PC-9 (cell line): ENCODE measurements around the gene COTL1. TPM values are rescaled to one million over a fixed set of nuclear protein-coding genes. Genes with fewer than 3 reads are reported as not detected.

Source experiments
- BruUV-seq: library from RNA; stranded (reverse); fragments of 400-500 nt; replicated peaks from 2 replicates; lab custom pipeline; 2021; lab: Mats Ljungman, UMichigan
- CTCF ChIA-PET: fragments of 300-600 bp; sonication (Branson Sonifier 250); formaldehyde crosslinking; loops from one replicate; lab custom pipeline; 2022; ENCODE audit warnings: antibody characterized with exemption; lab: Charles Lee
- POLR2A ChIA-PET: fragments of 300-600 bp; sonication (Branson Sonifier 250); formaldehyde crosslinking; loops from one replicate; lab custom pipeline; 2022; ENCODE audit warnings: antibody characterized with exemption; ENCODE audit not compliant: unreplicated experiment; lab: Charles Lee
- DNase-seq, 2 experiments: peaks; one replicate each; pipeline versions ENCODE4 v3.0.0 to v3.0.0-alpha.2; 2015 to 2022; ENCODE audit warnings: mixed read lengths in 1 of 2
- H2AFZ ChIP-seq: fragments of 200-600 bp; sonication (generic); 2 replicates; pipeline ENCODE4 v1.8.1; 2017; ENCODE audit warnings: antibody characterized with exemption
- H3F3A ChIP-seq: fragments of 200-600 bp; sonication (generic); 2 replicates; pipeline ENCODE4 v1.8.1; 2017; ENCODE audit warnings: antibody characterized with exemption, mild to moderate bottlenecking, low read depth; ENCODE audit not compliant: insufficient read depth
- H3K27ac ChIP-seq: fragments of 200-600 bp; sonication (generic); 2 replicates; pipeline ENCODE4 v1.6.1; 2016; ENCODE audit warnings: mixed run types
- H3K27me3 ChIP-seq: fragments of 200-600 bp; sonication (generic); 2 replicates; pipeline ENCODE4 v1.6.1; 2016; ENCODE audit warnings: low read depth, mixed run types; ENCODE audit not compliant: insufficient read depth
- H3K36me3 ChIP-seq: fragments of 200-600 bp; sonication (generic); 2 replicates; pipeline ENCODE4 v1.6.1; 2016; ENCODE audit warnings: low read depth, mixed run types
- H3K4me1 ChIP-seq: fragments of 200-600 bp; sonication (generic); replicated peaks from 2 replicates; pipeline ENCODE4 v1.6.1; 2016; ENCODE audit warnings: mixed run types; ENCODE audit not compliant: insufficient read depth
- H3K4me2 ChIP-seq: fragments of 200-600 bp; sonication (generic); 2 replicates; pipeline ENCODE4 v1.6.1; 2017; ENCODE audit warnings: mixed run types
- H3K4me3 ChIP-seq: fragments of 200-600 bp; sonication (generic); 2 replicates; pipeline ENCODE4 v1.6.1; 2016; ENCODE audit warnings: mixed run types
- H3K79me2 ChIP-seq: fragments of 200-600 bp; sonication (generic); 2 replicates; pipeline ENCODE4 v1.6.1; 2017; ENCODE audit warnings: low read depth, mixed run types
- H3K9me2 ChIP-seq: fragments of 200-600 bp; sonication (generic); 2 replicates; pipeline ENCODE4 v1.8.1; 2017; ENCODE audit warnings: mild to moderate bottlenecking; ENCODE audit not compliant: insufficient read depth
- H3K9me3 ChIP-seq: fragments of 200-600 bp; sonication (generic); 2 replicates; pipeline ENCODE4 v1.8.1; 2016; ENCODE audit warnings: low read depth; ENCODE audit not compliant: insufficient read depth
- H4K20me1 ChIP-seq: fragments of 200-600 bp; sonication (generic); 2 replicates; pipeline ENCODE4 v1.8.1; 2017; ENCODE audit not compliant: insufficient read depth
- CTCF ChIP-seq: fragments of 200-600 bp; sonication (generic); conservative IDR thresholded peaks from 2 replicates; pipeline ENCODE4 v1.6.1; 2017; ENCODE audit warnings: mixed run types, antibody characterized with exemption, mild to moderate bottlenecking, moderate library complexity
- EZH2 ChIP-seq: fragments of 200-600 bp; sonication (generic); IDR thresholded peaks from 2 replicates; pipeline ENCODE4 v1.8.0; 2017; ENCODE audit warnings: antibody characterized with exemption, low read depth
- intact Hi-C: fragments of 100-400 bp; cut with micrococcal nuclease; formaldehyde crosslinking; loops from one replicate; pipeline ENCODE4 v1.10.0; 2022; ENCODE audit not compliant: unreplicated experiment
- total RNA-seq: library from RNA; stranded (reverse); gene quantifications from 2 replicates; pipeline ENCODE4 v1.2.3, GENCODE V29; 2021

COTL1 gene
- total RNA-seq, 1 experiment from 2014 or later: 512 TPM

DNA sequence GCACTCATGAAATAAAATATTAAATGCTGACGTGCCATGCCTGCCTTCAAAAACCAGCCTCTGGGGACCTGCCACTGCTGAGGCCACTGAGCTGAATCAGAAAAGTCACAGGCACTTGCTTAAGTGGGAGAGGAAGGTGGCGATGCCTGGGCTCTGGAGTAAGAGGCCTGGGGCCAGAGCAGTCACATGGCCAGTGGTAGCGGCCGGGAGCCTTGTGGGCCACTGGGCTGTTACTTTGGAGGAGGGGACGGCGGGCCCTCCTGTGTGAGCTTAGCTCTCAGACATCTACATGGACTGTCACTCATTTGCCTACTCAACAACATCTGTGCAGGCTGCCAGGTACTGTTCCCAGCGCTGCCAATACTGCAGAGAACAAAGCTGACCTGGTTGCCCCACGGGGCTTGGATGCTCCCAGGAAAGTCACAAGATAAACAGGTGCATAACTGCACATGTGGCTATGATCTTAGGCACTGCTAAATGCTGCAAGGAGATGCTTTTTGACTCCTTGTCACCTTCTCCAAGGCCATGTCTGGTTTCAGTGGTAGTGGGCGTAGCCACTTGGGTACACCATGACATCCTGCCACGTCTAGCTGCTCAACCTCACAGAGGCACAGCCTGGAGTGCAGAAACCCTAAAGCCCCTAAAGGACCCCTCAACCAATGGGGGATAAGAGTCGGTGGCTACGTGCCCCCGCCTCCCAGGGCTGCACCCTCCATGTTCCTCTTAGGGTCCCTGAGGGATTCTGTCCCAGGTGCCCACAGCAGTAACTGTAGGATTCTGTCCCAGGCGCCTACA, 11.6 kb downstream of the COTL1 start:
- peaks cover 16% of the 10 kb centered on the region; the same call in 1 of the 2 replicates for H3K4me1 ChIP-seq

GRCh38 chr16:84605339-84605848, 12.5 kb downstream of the COTL1 start:
- no peaks in the 10 kb centered on the region for H3K9me2 ChIP-seq
- no TSS peak for BruUV-seq
- H3K27me3 ChIP-seq: no peaks in the 10 kb centered on the region
- H3K27ac ChIP-seq: no peak overlapping the region
- no peak overlapping the region for H3K4me2 ChIP-seq
- intact Hi-C loops: no loop called here
- DNase-seq: no peak
- peaks cover 44% of the 10 kb centered on the region; the same call in 1 of the 2 replicates for H3F3A ChIP-seq
- H3K9me3 ChIP-seq: no peaks in the 10 kb centered on the region
- peaks cover 95% of the 10 kb centered on the region for H3K79me2 ChIP-seq
- H3K4me3 ChIP-seq: no peak overlapping the region
- TF ChIP-seq CTCF: no peak
- no peak for TF ChIP-seq EZH2
- no peak overlapping the region for H2AFZ ChIP-seq
- POLR2A ChIA-PET: no interaction called here
- peaks cover 7% of the 10 kb centered on the region; the same call in 1 of the 2 replicates for H3K36me3 ChIP-seq
- peaks cover 16% of the 10 kb centered on the region; the same call in 1 of the 2 replicates for H3K4me1 ChIP-seq
- CTCF ChIA-PET: interaction anchor here (0.6 kb wide), 1 partner anchor 141 kb away, joined by 4 read pairs; no protein-coding TSS in a partner anchor
- peaks cover 94% of the 10 kb centered on the region for H4K20me1 ChIP-seq

More for the DNA sequence above, 11.6 kb downstream of the COTL1 start:
- peaks cover 46% of the 10 kb centered on the region; the same call in 1 of the 2 replicates for H3F3A ChIP-seq
- H3K36me3 ChIP-seq: peaks cover 6% of the 10 kb centered on the region
- no peaks in the 10 kb centered on the region for H3K27me3 ChIP-seq
- H4K20me1 ChIP-seq: peaks cover 94% of the 10 kb centered on the region
- H3K4me2 ChIP-seq: no peak overlapping the region
- H3K27ac ChIP-seq: no peak overlapping the region
- no peak overlapping the region for H3K4me3 ChIP-seq
- BruUV-seq: no TSS peak
- no peaks in the 10 kb centered on the region for H3K9me2 ChIP-seq
- no peak overlapping the region for H2AFZ ChIP-seq
- POLR2A ChIA-PET: no interaction called here
- TF ChIP-seq EZH2 (no peak), CTCF (no peak)
- no peaks in the 10 kb centered on the region for H3K9me3 ChIP-seq
- no peak for DNase-seq
- H3K79me2 ChIP-seq: peaks cover 95% of the 10 kb centered on the region
- intact Hi-C loops: no loop called here
- CTCF ChIA-PET: interaction anchor here (0.5 to 0.6 kb wide), 2 partner anchors 96 to 141 kb away, joined by 4 to 10 read pairs; no protein-coding TSS in a partner anchor

DNA sequence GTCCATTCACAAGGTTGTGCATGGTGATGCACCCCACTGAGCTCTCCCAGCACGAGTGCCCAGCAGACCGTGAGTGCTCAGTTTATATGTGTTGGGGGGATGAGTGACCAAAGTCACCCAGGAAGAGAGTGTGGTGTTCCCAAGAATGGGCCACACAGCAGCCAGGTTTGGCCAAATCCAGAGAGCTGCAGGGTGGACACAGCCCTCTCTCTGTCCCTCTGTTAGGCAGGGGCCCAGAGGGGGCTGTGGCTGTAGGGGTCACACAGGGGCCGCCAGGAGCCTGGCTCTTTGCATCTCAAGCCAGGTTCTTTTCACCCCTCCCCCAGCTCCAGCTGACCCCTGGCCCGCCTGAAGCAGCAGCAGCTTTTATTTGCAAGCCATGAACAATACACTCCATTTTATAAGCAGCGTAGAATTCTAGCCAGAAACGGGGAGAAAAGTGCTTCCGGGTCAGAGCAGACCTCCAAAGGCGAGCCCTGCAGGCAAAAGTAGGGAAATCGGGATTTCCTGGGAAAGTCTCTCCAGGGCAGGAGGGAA, 13.3 kb downstream of the COTL1 start:
- ChIA-PET POLR2A (no interaction called here), CTCF (no interaction called here)
- TF ChIP-seq CTCF: no peak
- no peak for TF ChIP-seq EZH2
- H3F3A ChIP-seq: peaks cover 36% of the 10 kb centered on the region; the same call in 1 of the 2 replicates
- no peak overlapping the region for H2AFZ ChIP-seq
- H3K79me2 ChIP-seq: peaks cover 95% of the 10 kb centered on the region
- H3K4me1 ChIP-seq: peaks cover 16% of the 10 kb centered on the region; the same call in 1 of the 2 replicates
- no peak overlapping the region for H3K4me2 ChIP-seq
- H4K20me1 ChIP-seq: peaks cover 93% of the 10 kb centered on the region
- no peaks in the 10 kb centered on the region for H3K9me2 ChIP-seq
- H3K9me3 ChIP-seq: no peaks in the 10 kb centered on the region
- H3K27ac ChIP-seq: no peak overlapping the region
- H3K27me3 ChIP-seq: no peaks in the 10 kb centered on the region
- BruUV-seq: no TSS peak
- intact Hi-C loops: loop anchor here (5.0 kb wide), 1 partner anchor 72 kb away; no protein-coding TSS in a partner anchor
- H3K36me3 ChIP-seq: peaks cover 7% of the 10 kb centered on the region; the same call in 1 of the 2 replicates
- no peak overlapping the region for H3K4me3 ChIP-seq
- no peak for DNase-seq
